K562 (cell line): ENCODE data around the gene RPS19BP1. TPM values are rescaled to one million over a fixed set of nuclear protein-coding genes. Genes with fewer than 3 reads are reported as not detected.

Experiments
- CBX1 ChIP-seq: sonication (generic); IDR thresholded peaks from 2 replicates; pipeline ENCODE4 v1.6.1; 2016; ENCODE audit warnings: antibody characterized with exemption, low read depth, mild to moderate bottlenecking
- CHD1 ChIP-seq: fragments of 200-600 bp; sonication (generic); IDR thresholded peaks from one replicate; pipeline ENCODE4 v1.6.1; 2012; ENCODE audit warnings: mild to moderate bottlenecking, moderate library complexity, low read length, inconsistent platforms
- E2F3 ChIP-seq: fragments of 250-450 bp; sonication (Bioruptor Pico); IDR thresholded peaks from 2 replicates; pipeline ENCODE4 v1.4.0; 2020; ENCODE audit warnings: mild to moderate bottlenecking
- FOXJ2 ChIP-seq: fragments of 200-800 bp; sonication (Bioruptor generic); IDR thresholded peaks from 2 replicates; pipeline ENCODE4 v1.6.1; 2016; ENCODE audit warnings: missing genetic modification characterization, missing compliant biosample characterization
- GABPA ChIP-seq: fragments of 200-800 bp; sonication (Bioruptor generic); conservative IDR thresholded peaks from 2 replicates; pipeline ENCODE4 v1.6.1; 2016; ENCODE audit warnings: low read depth, missing genetic modification characterization, missing compliant biosample characterization
- GABPB1 ChIP-seq: sonication (generic); formaldehyde crosslinking; IDR thresholded peaks from 2 replicates; pipeline ENCODE4 v1.8.0; 2022; ENCODE audit warnings: mild to moderate bottlenecking, missing genetic modification reagents
- KAT7 ChIP-seq: sonication (generic); formaldehyde crosslinking; IDR thresholded peaks from 2 replicates; pipeline ENCODE4 v1.8.0; 2022; ENCODE audit warnings: missing genetic modification reagents, mild to moderate bottlenecking, borderline replicate concordance
- RB1 ChIP-seq: fragments of 450-650 bp; IDR thresholded peaks from 2 replicates; pipeline ENCODE4 v1.6.1; 2017; ENCODE audit warnings: low read depth, mild to moderate bottlenecking
- RBFOX2 ChIP-seq: fragments of 200-400 bp; formaldehyde crosslinking; IDR thresholded peaks from 2 replicates; pipeline ENCODE4 v1.6.1; 2017; ENCODE audit warnings: low read depth, mild to moderate bottlenecking, low read length, moderate library complexity
- RBM15 ChIP-seq: fragments of 200-400 bp; formaldehyde crosslinking; IDR thresholded peaks from 2 replicates; pipeline ENCODE4 v1.6.1; 2018; ENCODE audit warnings: mild to moderate bottlenecking, low read length, moderate library complexity; ENCODE audit not compliant: insufficient read depth
- SMAD2 ChIP-seq: fragments of 150-350 bp; IDR thresholded peaks from 2 replicates; pipeline ENCODE4 v1.6.1; 2014; ENCODE audit warnings: low read depth, mild to moderate bottlenecking, low read length
- TAF9B ChIP-seq: fragments of 450-650 bp; IDR thresholded peaks from 2 replicates; pipeline ENCODE4 v1.6.1; 2018; ENCODE audit warnings: mild to moderate bottlenecking; ENCODE audit not compliant: partially characterized antibody
- TEAD1 ChIP-seq, 2 experiments: fragments of 450-650 bp in 1 of 2; sonication (generic) in 1 of 2; formaldehyde crosslinking; IDR thresholded peaks; 2 replicates each; pipeline versions ENCODE4 v1.4.0 to v1.8.0; 2020 to 2022; ENCODE audit warnings: mild to moderate bottlenecking in 2 of 2, missing genetic modification reagents in 1 of 2
- ZNF253 ChIP-seq: fragments of 250-450 bp; sonication (Bioruptor Pico); conservative IDR thresholded peaks from 2 replicates; pipeline ENCODE4 v1.6.1; 2021; ENCODE audit warnings: mild to moderate bottlenecking
- ZNF274 ChIP-seq: IDR thresholded peaks from 2 replicates; pipeline ENCODE4 v1.6.1; 2011; ENCODE audit warnings: low read depth, mild to moderate bottlenecking, low read length, moderate library complexity, borderline replicate concordance
- ZZZ3 ChIP-seq: fragments of 450-650 bp; IDR thresholded peaks from 2 replicates; pipeline ENCODE4 v1.6.1; 2016; ENCODE audit warnings: antibody characterized with exemption, mild to moderate bottlenecking, moderate library complexity
- polyA plus RNA-seq, 8 experiments: library from polyadenylated mRNA; depleted of rRNA in 4 of 8; stranded (reverse) in 5 of 8; unstranded in 3 of 8; fragments of >200 nt; fragmentation: Nextera tagmentation in 2 of 8; fragmentation: Illumina TruSeq in 1 of 8; extraction: Ambion mirVana in 2 of 8; extraction: Trizol in 1 of 8; gene quantifications; 2 replicates each; pipeline versions ENCODE4 v1.2.1 to v1.2.3, GENCODE V29; 2011 to 2014; ENCODE audit warnings: inconsistent platforms in 1 of 8, missing spikeins in 1 of 8
- total RNA-seq, 7 experiments: library from RNA; depleted of rRNA in 6 of 7; stranded (reverse); fragments of >200 nt in 6 of 7; fragmentation: Illumina TruSeq in 2 of 7; extraction: Trizol in 2 of 7; gene quantifications; 2 replicates each; pipeline versions ENCODE4 v1.2.1 to v1.2.3, GENCODE V29; 2011 to 2021; ENCODE audit warnings: low replicate concordance in 1 of 7
- TF ChIP-seq, protein P1 (sequence below), 2 experiments: fragments of 450-650 bp; conservative IDR thresholded peaks; 2 replicates each; pipeline ENCODE4 v1.6.1; 2017; ENCODE audit warnings: mild to moderate bottlenecking in 2 of 2, moderate library complexity in 2 of 2
- TF ChIP-seq, protein P2 (sequence below): fragments of 250-450 bp; sonication (Bioruptor Pico); IDR thresholded peaks from 2 replicates; pipeline ENCODE4 v1.4.0; 2020
- TF ChIP-seq, protein P3 (sequence below): conservative IDR thresholded peaks from 2 replicates; pipeline ENCODE4 v1.6.1; 2011; ENCODE audit warnings: low read depth, mild to moderate bottlenecking, low read length; ENCODE audit not compliant: control insufficient read depth
- TF ChIP-seq, protein P4 (sequence below): fragments of 250-450 bp; sonication (Bioruptor Pico); IDR thresholded peaks from 2 replicates; pipeline ENCODE4 v1.5.0; 2022; ENCODE audit warnings: mild to moderate bottlenecking

RPS19BP1 gene
- total and polyA plus RNA-seq, 9 of the 15 experiments (the other 6 are each of a cell fraction or from before 2014, with no cell fraction given), result 3.0 to 223 (median 84.3) TPM

DNA sequence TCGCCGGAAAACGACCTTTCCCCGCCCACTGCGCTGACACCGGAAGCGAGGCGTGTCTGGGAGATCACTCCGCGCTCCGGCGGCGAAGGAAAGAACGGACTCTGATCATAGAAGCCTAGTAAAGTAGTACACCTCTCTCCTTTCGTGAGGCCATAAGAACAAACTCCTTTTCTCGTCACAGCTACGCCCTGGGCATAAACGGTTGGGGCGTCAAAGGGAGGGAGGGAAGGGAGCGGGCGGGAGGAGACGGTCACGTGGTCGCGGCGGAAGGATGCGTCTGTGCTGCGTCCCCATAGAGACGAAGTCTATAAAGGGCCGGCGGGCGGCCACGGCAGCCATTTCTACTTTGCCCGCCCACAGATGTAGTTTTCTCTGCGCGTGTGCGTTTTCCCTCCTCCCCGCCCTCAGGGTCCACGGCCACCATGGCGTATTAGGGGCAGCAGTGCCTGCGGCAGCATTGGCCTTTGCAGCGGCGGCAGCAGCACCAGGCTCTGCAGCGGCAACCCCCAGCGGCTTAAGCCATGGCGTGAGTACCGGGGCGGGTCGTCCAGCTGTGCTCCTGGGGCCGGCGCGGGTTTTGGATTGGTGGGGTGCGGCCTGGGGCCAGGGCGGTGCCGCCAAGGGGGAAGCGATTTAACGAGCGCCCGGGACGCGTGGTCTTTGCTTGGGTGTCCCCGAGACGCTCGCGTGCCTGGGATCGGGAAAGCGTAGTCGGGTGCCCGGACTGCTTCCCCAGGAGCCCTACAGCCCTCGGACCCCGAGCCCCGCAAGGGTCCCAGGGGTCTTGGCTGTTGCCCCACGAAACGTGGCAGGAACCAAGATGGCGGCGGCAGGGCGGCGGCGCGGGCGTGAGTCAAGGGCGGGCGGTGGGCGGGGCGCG lies 12.1 kb downstream of the RPS19BP1 start, which contains the start of gene ATF4 (continued):
- TF ChIP-seq, protein P1, sequence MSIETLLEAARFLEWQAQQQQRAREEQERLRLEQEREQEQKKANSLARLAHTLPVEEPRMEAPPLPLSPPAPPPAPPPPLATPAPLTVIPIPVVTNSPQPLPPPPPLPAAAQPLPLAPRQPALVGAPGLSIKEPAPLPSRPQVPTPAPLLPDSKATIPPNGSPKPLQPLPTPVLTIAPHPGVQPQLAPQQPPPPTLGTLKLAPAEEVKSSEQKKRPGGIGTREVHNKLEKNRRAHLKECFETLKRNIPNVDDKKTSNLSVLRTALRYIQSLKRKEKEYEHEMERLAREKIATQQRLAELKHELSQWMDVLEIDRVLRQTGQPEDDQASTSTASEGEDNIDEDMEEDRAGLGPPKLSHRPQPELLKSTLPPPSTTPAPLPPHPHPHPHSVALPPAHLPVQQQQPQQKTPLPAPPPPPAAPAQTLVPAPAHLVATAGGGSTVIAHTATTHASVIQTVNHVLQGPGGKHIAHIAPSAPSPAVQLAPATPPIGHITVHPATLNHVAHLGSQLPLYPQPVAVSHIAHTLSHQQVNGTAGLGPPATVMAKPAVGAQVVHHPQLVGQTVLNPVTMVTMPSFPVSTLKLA (conservative IDR thresholded peaks at IDR 0.05), result peak; percentile 96
- TF ChIP-seq GABPB1 (CRISPR knock-in tag), result peak; percentile 86
- no peak for TF ChIP-seq SMAD2
- TF ChIP-seq ZNF253, result no peak
- 0 out of 2 replicates have a peak, but pooled peaks have one; percentile 42 for TF ChIP-seq FOXJ2
- TF ChIP-seq, protein P2, sequence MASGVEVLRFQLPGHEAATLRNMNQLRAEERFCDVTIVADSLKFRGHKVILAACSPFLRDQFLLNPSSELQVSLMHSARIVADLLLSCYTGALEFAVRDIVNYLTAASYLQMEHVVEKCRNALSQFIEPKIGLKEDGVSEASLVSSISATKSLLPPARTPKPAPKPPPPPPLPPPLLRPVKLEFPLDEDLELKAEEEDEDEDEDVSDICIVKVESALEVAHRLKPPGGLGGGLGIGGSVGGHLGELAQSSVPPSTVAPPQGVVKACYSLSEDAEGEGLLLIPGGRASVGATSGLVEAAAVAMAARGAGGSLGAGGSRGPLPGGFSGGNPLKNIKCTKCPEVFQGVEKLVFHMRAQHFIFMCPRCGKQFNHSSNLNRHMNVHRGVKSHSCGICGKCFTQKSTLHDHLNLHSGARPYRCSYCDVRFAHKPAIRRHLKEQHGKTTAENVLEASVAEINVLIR (CRISPR knock-in tag), result no peak; the same call in 1 of the 2 replicates
- TF ChIP-seq CHD1, result peak; percentile 100
- no peak; the same call in 1 of the 2 replicates for TF ChIP-seq ZNF274
- TF ChIP-seq TEAD1 (CRISPR knock-in tag; IDR thresholded peaks at IDR 0.05), result peak in 1 of 2 experiments; percentile 58; a peak in 1 of 4 replicates
- TF ChIP-seq, protein P3, sequence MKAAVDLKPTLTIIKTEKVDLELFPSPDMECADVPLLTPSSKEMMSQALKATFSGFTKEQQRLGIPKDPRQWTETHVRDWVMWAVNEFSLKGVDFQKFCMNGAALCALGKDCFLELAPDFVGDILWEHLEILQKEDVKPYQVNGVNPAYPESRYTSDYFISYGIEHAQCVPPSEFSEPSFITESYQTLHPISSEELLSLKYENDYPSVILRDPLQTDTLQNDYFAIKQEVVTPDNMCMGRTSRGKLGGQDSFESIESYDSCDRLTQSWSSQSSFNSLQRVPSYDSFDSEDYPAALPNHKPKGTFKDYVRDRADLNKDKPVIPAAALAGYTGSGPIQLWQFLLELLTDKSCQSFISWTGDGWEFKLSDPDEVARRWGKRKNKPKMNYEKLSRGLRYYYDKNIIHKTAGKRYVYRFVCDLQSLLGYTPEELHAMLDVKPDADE, result no peak; the same call in none of the 2 replicates
- 0 out of 2 replicates have a peak, but pooled peaks have one; percentile 68 for TF ChIP-seq ZZZ3
- peak; percentile 19; the same call in 1 of the 2 replicates for TF ChIP-seq E2F3 (CRISPR knock-in tag)
- TF ChIP-seq, protein P4, sequence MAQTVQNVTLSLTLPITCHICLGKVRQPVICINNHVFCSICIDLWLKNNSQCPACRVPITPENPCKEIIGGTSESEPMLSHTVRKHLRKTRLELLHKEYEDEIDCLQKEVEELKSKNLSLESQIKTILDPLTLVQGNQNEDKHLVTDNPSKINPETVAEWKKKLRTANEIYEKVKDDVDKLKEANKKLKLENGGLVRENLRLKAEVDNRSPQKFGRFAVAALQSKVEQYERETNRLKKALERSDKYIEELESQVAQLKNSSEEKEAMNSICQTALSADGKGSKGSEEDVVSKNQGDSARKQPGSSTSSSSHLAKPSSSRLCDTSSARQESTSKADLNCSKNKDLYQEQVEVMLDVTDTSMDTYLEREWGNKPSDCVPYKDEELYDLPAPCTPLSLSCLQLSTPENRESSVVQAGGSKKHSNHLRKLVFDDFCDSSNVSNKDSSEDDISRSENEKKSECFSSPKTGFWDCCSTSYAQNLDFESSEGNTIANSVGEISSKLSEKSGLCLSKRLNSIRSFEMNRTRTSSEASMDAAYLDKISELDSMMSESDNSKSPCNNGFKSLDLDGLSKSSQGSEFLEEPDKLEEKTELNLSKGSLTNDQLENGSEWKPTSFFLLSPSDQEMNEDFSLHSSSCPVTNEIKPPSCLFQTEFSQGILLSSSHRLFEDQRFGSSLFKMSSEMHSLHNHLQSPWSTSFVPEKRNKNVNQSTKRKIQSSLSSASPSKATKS (CRISPR knock-in tag), result 0 out of 2 replicates have a peak, but pooled peaks have one; percentile 16
- peak; percentile 99 for TF ChIP-seq RBFOX2
- TF ChIP-seq CBX1, result peak; percentile 78; the same call in 1 of the 2 replicates
- TF ChIP-seq KAT7 (CRISPR knock-in tag), result no peak; the same call in 1 of the 2 replicates
- TF ChIP-seq TAF9B, result peak; percentile 96
- peak; percentile 47; the same call in 1 of the 2 replicates for TF ChIP-seq RBM15
- peak; percentile 95 for TF ChIP-seq GABPA (tag)
- peak; percentile 82 for TF ChIP-seq RB1
